Measurements from ENCODE around the gene PCSK6.

The PCSK6 gene

GRCh38 chr15:101411085-101411484, 78.4 kb downstream of the PCSK6 start:
- no peak for DNase-seq (ENCODE audit: low read depth)
- no peak overlapping the region for H3K4me3 ChIP-seq (ENCODE audit: control insufficient read depth, low read depth, low read length)
- no peak for TF ChIP-seq CTCF (IDR thresholded peaks at IDR 0.05; ENCODE audit: control insufficient read depth, insufficient read depth, low read depth, low read length, missing control alignments)

- TF ChIP-seq CTCF (IDR thresholded peaks at IDR 0.05; ENCODE audit: control insufficient read depth, insufficient read depth, low read depth, low read length, missing control alignments), result no peak
- no peak overlapping the region for H3K4me3 ChIP-seq (ENCODE audit: control insufficient read depth, low read depth, low read length)
- DNase-seq (ENCODE audit: low read depth), result no peak
Measured at GRCh38 chr15:101410612-101411011, 78.9 kb downstream of the PCSK6 start.

- no peak overlapping the region for H3K4me3 ChIP-seq (ENCODE audit: control insufficient read depth, low read depth, low read length)
- no peak for TF ChIP-seq CTCF (IDR thresholded peaks at IDR 0.05; ENCODE audit: control insufficient read depth, insufficient read depth, low read depth, low read length, missing control alignments)
- DNase-seq (ENCODE audit: low read depth), result no peak
Measured at GRCh38 chr15:101409621-101410020, 79.9 kb downstream of the PCSK6 start.

GRCh38 chr15:101407966-101408775, 81.3 kb downstream of the PCSK6 start:
- H3K4me3 ChIP-seq (ENCODE audit: control insufficient read depth, low read depth, low read length), result no peak overlapping the region
- TF ChIP-seq CTCF (IDR thresholded peaks at IDR 0.05; ENCODE audit: control insufficient read depth, insufficient read depth, low read depth, low read length, missing control alignments), result no peak
- DNase-seq (ENCODE audit: low read depth), result no peak

GRCh38 chr15:101407439-101407838, 82.1 kb downstream of the PCSK6 start:
- no peak for TF ChIP-seq CTCF (IDR thresholded peaks at IDR 0.05; ENCODE audit: control insufficient read depth, insufficient read depth, low read depth, low read length, missing control alignments)
- DNase-seq (ENCODE audit: low read depth), result no peak
- no peak overlapping the region for H3K4me3 ChIP-seq (ENCODE audit: control insufficient read depth, low read depth, low read length)

- no peak for TF ChIP-seq CTCF (IDR thresholded peaks at IDR 0.05; ENCODE audit: control insufficient read depth, insufficient read depth, low read depth, low read length, missing control alignments)
- no peak overlapping the region for H3K4me3 ChIP-seq (ENCODE audit: control insufficient read depth, low read depth, low read length)
- DNase-seq (ENCODE audit: low read depth), result no peak
Measured at GRCh38 chr15:101406526-101407195, 82.8 kb downstream of the PCSK6 start.
